Mesothelial cell of epicardium (in vitro differentiated cells): ENCODE results near the gene OSBPL5. TPM values are rescaled to one million over a fixed set of nuclear protein-coding genes. Genes with fewer than 3 reads are reported as not detected.

Source experiments
- DNase-seq, 2 experiments: peaks; one replicate each; pipeline ENCODE4 v3.0.0; 2021; ENCODE audit warnings: low spot score in 2 of 2; ENCODE audit not compliant: unreplicated experiment in 2 of 2
- H3K27ac Mint-ChIP-seq: 2 replicates; pipeline ENCODE4 v1.8.0; 2021; ENCODE audit warnings: mixed read lengths
- H3K27me3 Mint-ChIP-seq: 2 replicates; pipeline ENCODE4 v1.8.0; 2021; ENCODE audit warnings: low read depth, mixed read lengths
- H3K36me3 Mint-ChIP-seq: 2 replicates; pipeline ENCODE4 v1.8.0; 2021; ENCODE audit warnings: mixed read lengths
- H3K4me1 Mint-ChIP-seq: 2 replicates; pipeline ENCODE4 v1.8.0; 2021; ENCODE audit warnings: mixed read lengths
- H3K4me3 Mint-ChIP-seq: 2 replicates; pipeline ENCODE4 v1.8.0; 2021; ENCODE audit warnings: mild to moderate bottlenecking, moderate library complexity, mixed read lengths
- H3K9me3 Mint-ChIP-seq: 2 replicates; pipeline ENCODE4 v1.8.0; 2021; ENCODE audit warnings: mixed read lengths
- total RNA-seq: library from RNA; stranded (reverse); gene quantifications from 3 replicates; pipeline ENCODE4 v1.2.1, GENCODE V29; 2021
- TF ChIP-seq, protein P1 (sequence below): fragments of 200-600 bp; sonication (generic); IDR thresholded peaks from one replicate; pipeline ENCODE4 v1.5.0; 2021; ENCODE audit warnings: antibody characterized with exemption; ENCODE audit not compliant: unreplicated experiment

Gene OSBPL5
- total RNA-seq, 1 donor from 2014 or later, result 37.1 TPM

DNA sequence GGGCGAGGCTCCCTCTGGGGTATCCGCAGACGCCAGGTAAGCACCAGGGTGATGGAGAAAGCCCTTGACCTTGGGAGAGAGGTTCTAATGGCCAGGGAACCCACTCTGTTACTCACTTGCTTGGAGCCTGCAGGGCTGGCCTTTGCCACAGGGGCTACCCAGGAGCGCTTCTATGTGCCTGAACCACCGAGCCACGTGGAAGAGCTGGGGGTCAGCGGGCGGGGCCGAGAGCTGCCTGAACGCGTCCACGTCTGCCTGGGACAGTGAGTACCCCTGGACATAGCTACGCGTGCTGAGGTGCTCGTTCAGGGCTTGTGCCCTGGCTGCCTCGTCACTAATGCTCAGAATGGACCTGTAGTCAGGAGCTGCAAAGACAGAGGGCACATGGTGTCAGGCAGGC lies 117.5 kb downstream of the OSBPL5 start:
- peaks cover 4% of the 10 kb centered on the region for H3K4me1 Mint-ChIP-seq
- no peaks in the 10 kb centered on the region for H3K27me3 Mint-ChIP-seq
- TF ChIP-seq, protein P1, sequence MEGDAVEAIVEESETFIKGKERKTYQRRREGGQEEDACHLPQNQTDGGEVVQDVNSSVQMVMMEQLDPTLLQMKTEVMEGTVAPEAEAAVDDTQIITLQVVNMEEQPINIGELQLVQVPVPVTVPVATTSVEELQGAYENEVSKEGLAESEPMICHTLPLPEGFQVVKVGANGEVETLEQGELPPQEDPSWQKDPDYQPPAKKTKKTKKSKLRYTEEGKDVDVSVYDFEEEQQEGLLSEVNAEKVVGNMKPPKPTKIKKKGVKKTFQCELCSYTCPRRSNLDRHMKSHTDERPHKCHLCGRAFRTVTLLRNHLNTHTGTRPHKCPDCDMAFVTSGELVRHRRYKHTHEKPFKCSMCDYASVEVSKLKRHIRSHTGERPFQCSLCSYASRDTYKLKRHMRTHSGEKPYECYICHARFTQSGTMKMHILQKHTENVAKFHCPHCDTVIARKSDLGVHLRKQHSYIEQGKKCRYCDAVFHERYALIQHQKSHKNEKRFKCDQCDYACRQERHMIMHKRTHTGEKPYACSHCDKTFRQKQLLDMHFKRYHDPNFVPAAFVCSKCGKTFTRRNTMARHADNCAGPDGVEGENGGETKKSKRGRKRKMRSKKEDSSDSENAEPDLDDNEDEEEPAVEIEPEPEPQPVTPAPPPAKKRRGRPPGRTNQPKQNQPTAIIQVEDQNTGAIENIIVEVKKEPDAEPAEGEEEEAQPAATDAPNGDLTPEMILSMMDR, result no peak
- H3K4me3 Mint-ChIP-seq, result no peak overlapping the region
- DNase-seq, result no peak
- no peaks in the 10 kb centered on the region for H3K9me3 Mint-ChIP-seq
- no peak overlapping the region for H3K27ac Mint-ChIP-seq
- peaks cover 3% of the 10 kb centered on the region for H3K36me3 Mint-ChIP-seq

DNA sequence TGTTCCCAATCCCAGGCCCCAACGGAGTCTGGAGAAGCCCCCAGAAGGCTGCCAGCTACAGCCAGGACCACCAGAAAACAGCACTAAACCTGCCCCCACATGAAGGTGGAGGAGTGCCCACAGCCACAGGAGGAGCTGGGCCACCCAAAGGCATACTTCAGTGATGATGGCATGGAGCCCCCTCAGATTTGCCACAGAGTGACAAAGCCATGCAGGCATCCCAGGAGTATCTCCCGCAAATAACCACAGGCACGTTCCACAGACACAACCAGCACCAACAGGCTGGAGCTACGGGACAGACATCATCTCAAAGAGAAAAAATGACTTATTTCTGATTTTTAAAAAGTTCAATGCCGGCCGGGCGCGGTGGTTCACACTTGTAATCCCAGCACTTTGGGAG lies 118.5 kb downstream of the OSBPL5 start:
- no peaks in the 10 kb centered on the region for H3K27me3 Mint-ChIP-seq
- H3K36me3 Mint-ChIP-seq, result peaks cover 4% of the 10 kb centered on the region
- DNase-seq, result no peak
- H3K27ac Mint-ChIP-seq, result no peak overlapping the region
- no peak overlapping the region for H3K4me3 Mint-ChIP-seq
- TF ChIP-seq, protein P1, result no peak
- no peaks in the 10 kb centered on the region for H3K9me3 Mint-ChIP-seq
- peaks cover 2% of the 10 kb centered on the region for H3K4me1 Mint-ChIP-seq

DNA sequence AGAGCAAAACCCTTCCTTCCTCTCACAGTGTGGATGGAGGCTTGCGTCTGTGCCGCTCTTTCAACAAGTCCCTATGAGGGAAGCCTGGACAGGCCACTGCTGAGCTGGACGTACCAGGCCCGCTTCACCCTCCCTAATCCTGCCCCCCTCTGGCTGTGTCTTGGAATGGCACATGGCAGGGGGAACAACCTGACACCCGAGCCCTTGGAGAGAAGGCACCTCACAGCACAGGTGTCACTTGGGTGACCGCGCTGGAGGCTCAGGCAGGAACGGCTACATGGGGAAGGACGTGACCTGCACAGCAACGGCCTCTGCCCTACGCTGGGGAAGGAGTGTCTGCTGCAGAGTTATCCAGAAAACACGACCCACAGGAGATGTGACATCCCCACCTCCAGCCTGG lies 118.9 kb downstream of the OSBPL5 start:
- Mint-ChIP-seq H3K4me1 (no peaks in the 10 kb centered on the region), H3K27ac (no peak overlapping the region), H3K9me3 (no peaks in the 10 kb centered on the region), H3K27me3 (no peaks in the 10 kb centered on the region), H3K4me3 (no peak overlapping the region), H3K36me3 (peaks cover 5% of the 10 kb centered on the region)
- no peak for DNase-seq
- TF ChIP-seq, protein P1, result no peak

DNA sequence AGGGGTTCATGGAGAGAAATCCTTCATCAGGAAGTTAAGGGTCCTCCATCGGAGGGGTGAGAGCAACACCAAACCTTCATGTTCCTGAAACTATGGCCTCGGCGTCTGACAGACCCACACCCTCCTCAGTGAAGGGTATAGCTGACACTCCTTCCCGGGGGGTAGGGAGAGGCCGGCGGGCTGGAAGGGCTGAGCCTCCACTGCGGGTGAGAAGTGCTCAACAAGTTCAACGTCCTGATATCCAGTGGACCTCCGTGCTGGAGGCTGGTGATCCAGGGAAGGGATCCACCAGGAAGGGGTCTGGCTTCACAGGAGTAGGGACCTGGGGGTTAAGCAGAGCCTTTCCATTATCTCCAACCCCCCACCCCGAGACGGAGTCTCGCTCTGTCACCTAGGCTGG lies 120.2 kb downstream of the OSBPL5 start:
- Mint-ChIP-seq H3K4me3 (no peak overlapping the region), H3K27ac (no peak overlapping the region), H3K9me3 (no peaks in the 10 kb centered on the region), H3K36me3 (peaks cover 10% of the 10 kb centered on the region), H3K4me1 (no peaks in the 10 kb centered on the region), H3K27me3 (no peaks in the 10 kb centered on the region)
- TF ChIP-seq, protein P1, result no peak
- DNase-seq, result no peak

DNA sequence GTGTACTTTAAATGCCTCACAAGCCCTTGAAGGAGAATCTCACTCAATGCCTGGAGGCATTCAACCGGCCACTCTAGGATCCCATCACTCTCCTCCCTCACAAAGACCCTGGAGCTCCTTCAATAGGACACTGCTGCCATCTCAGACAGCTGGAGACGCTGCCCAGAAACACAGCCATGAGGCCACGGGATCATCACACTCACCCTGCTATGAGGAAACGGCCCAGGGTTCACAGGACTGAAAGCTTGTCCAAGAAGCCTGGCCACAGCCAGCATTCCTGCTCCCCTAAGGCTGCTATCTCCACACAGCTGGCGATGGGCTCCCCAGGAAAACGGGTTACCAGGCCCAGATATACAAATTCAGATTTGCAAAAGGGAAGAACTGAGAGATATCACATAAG lies 121.1 kb downstream of the OSBPL5 start:
- Mint-ChIP-seq H3K4me1 (no peaks in the 10 kb centered on the region), H3K27ac (no peak overlapping the region), H3K27me3 (no peaks in the 10 kb centered on the region), H3K9me3 (no peaks in the 10 kb centered on the region), H3K36me3 (peaks cover 10% of the 10 kb centered on the region), H3K4me3 (no peak overlapping the region)
- TF ChIP-seq, protein P1, result no peak
- no peak for DNase-seq

DNA sequence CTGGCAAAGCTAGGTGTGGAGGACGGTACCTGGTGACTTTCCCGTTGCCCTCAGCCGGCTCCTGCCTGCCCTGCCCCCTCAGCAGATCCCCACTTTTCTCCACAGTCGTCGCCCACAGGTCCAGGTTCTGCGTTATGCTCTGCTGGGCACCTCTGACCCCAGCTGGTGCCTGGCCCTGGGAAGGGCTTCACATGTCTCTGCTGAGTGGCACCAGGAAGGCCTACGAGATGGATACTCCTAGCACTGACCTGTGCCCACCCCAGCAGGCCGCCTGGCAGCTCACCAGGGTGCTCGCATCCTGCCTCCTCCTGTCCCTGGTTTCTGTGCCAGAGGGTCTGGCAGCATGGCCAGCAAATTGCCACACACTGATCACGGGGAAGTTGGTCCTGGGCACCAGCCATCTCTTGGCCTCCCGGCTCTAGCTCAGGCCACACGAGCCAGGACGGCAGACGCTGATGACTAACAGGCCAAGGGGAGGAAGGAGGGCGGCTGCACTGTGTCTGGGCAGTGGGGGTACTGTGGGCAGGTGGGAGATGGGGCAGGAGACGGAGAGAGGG lies 121.7 kb downstream of the OSBPL5 start:
- TF ChIP-seq, protein P1, result no peak
- H3K4me3 Mint-ChIP-seq, result no peak overlapping the region
- DNase-seq, result no peak
- H3K27ac Mint-ChIP-seq, result no peak overlapping the region
- H3K27me3 Mint-ChIP-seq, result no peaks in the 10 kb centered on the region
- H3K4me1 Mint-ChIP-seq, result no peaks in the 10 kb centered on the region
- H3K9me3 Mint-ChIP-seq, result no peaks in the 10 kb centered on the region
- peaks cover 13% of the 10 kb centered on the region for H3K36me3 Mint-ChIP-seq
